Breast epithelium (tissue), 4 donors: ENCODE results near the gene ROCK2. TPM values are rescaled to one million over a fixed set of nuclear protein-coding genes. Genes with fewer than 3 reads are reported as not detected.

Source experiments
- DNase-seq, 2 donors: peaks; one replicate each; pipeline ENCODE4 v3.0.0-alpha.2; 2019; ENCODE audit warnings: low spot score in 2 of 2
- H3K27ac ChIP-seq, 2 donors: fragments of 200-600 bp; sonication (generic) in 1 of 2; one replicate each; pipeline ENCODE4 v1.5.1; 2016 to 2019; ENCODE audit warnings: mild to moderate bottlenecking in 1 of 2
- H3K27me3 ChIP-seq, 2 donors: fragments of 200-600 bp; sonication (generic) in 1 of 2; one replicate each; pipeline versions ENCODE4 v1.5.1 to v1.6.0; 2017 to 2019; ENCODE audit warnings: control low read depth in 1 of 2, mild to moderate bottlenecking in 1 of 2
- H3K36me3 ChIP-seq: fragments of 200-600 bp; one replicate; pipeline ENCODE4 v1.5.1; 2019
- H3K4me1 ChIP-seq, 2 donors: fragments of 200-600 bp; sonication (generic); one replicate each; pipeline ENCODE4 v1.5.1; 2016 to 2019; ENCODE audit warnings: control low read depth in 1 of 2
- H3K4me3 ChIP-seq, 3 donors: fragments of 200-600 bp; sonication (generic); 1 replicate in 2 of 3; 2 replicates in 1 of 3; pipeline ENCODE4 v1.5.1; 2016 to 2019; ENCODE audit warnings: mild to moderate bottlenecking in 3 of 3, moderate library complexity in 2 of 3
- H3K9me3 ChIP-seq, 2 donors: fragments of 200-600 bp; sonication (generic) in 1 of 2; one replicate each; pipeline ENCODE4 v1.5.1; 2016 to 2019; ENCODE audit warnings: control low read depth in 1 of 2
- CTCF ChIP-seq, 3 donors: fragments of 450-650 bp; IDR thresholded peaks; one replicate each; pipeline ENCODE4 v1.5.1; 2016 to 2017; ENCODE audit warnings: antibody characterized with exemption in 3 of 3, mild to moderate bottlenecking in 3 of 3, moderate library complexity in 3 of 3
- POLR2A ChIP-seq: fragments of 450-650 bp; IDR thresholded peaks from one replicate; pipeline ENCODE4 v1.6.1; 2016; ENCODE audit warnings: antibody characterized with exemption, mild to moderate bottlenecking, moderate library complexity
- POLR2AphosphoS5 ChIP-seq, 3 donors: sonication (generic); formaldehyde crosslinking; IDR thresholded peaks; one replicate each; pipeline ENCODE4 v1.6.1; 2017; ENCODE audit warnings: antibody characterized with exemption in 3 of 3
- intact Hi-C: fragments of 100-400 bp; cut with DNase I; formaldehyde crosslinking; loops from one replicate; pipeline ENCODE4 v1.15.1; 2023; ENCODE audit warnings: low total_unique reads
- total RNA-seq, 3 donors: library from RNA; depleted of rRNA; stranded (reverse); fragments of >200 nt; gene quantifications; one replicate each; pipeline ENCODE4 v1.1.0, GENCODE V29; 2016

ROCK2 gene
- total RNA-seq, 3 donors from 2014 or later: 87.1 to 181 (median 103) TPM

DNA sequence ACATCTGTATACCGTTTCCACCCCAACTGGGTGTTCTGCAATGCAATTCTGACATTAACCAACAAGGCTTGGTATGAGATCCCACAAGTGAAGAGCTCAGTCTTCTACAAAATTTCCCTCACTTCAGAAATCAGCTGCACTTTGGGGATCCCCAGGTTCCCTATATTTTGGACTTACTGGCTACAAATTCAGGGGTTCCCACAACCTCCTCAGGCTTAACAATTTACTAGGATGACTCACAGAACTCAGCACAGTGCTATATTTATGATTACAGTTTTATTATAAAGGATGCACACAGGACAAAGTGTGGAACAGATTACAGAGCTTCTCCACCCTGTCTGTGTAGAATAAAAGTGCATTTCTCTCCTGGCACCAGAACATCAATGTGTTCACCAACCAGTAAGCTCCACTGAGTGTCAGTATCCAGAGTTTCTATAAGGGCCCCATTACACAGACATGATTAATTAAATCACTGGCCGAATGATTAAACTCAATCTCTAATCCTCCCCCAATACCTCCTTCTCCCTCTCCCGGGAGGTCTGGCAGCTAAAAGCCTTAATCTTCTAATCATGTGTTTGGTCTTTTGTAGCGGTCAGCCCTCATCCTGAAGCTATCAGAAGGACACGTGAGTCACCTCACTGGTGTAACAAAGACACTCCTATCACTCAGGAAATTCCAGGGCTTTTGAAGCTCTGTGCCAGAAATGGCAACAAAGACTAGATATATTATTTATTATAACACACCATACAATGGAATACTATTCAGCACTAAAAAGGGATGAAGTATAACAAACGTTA, 104.6 kb downstream of the ROCK2 start:
- no peaks in the 10 kb centered on the region for H3K36me3 ChIP-seq
- no peaks in the 10 kb centered on the region for H3K4me1 ChIP-seq
- no peak overlapping the region for H3K4me3 ChIP-seq
- intact Hi-C loops: no loop called here
- TF ChIP-seq CTCF (IDR thresholded peaks at IDR 0.05): no peak
- TF ChIP-seq POLR2AphosphoS5 (IDR thresholded peaks at IDR 0.05): no peak
- DNase-seq: no peak
- no peaks in the 10 kb centered on the region for H3K9me3 ChIP-seq
- no peak overlapping the region for H3K27ac ChIP-seq
- H3K27me3 ChIP-seq: no peaks in the 10 kb centered on the region

DNA sequence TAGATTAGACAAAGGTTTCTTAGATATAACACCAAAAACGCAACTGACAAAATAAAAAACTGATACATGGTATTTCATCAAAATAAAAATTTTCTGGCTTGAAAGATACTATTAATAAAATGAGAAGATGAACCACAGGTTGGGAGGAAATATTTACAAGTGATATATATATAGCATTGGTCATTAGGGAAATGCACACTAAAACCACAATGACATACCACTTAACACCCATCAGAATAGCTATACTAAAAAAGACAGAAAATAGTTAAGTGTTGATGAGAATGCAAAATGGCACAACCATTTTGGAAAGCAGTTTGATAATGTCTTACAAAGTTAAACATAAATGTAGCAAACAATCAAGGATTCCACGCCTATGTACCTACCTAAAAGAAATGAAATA, 105.3 kb downstream of the ROCK2 start:
- no peaks in the 10 kb centered on the region for H3K9me3 ChIP-seq
- H3K4me3 ChIP-seq: no peak overlapping the region
- TF ChIP-seq CTCF (IDR thresholded peaks at IDR 0.05): no peak
- no peak for TF ChIP-seq POLR2AphosphoS5 (IDR thresholded peaks at IDR 0.05)
- no peak for TF ChIP-seq POLR2A
- no peaks in the 10 kb centered on the region for H3K4me1 ChIP-seq
- intact Hi-C loops: no loop called here
- no peaks in the 10 kb centered on the region for H3K36me3 ChIP-seq
- no peak overlapping the region for H3K27ac ChIP-seq
- DNase-seq: no peak
- no peaks in the 10 kb centered on the region for H3K27me3 ChIP-seq

GRCh38 chr2:11237122-11237521, 107.3 kb downstream of the ROCK2 start:
- Histone ChIP-seq H3K4me3 (no peak overlapping the region), H3K36me3 (no peaks in the 10 kb centered on the region), H3K27me3 (no peaks in the 10 kb centered on the region), H3K9me3 (no peaks in the 10 kb centered on the region), H3K27ac (no peak overlapping the region), H3K4me1 (no peaks in the 10 kb centered on the region)
- TF ChIP-seq POLR2A: no peak
- no peak for TF ChIP-seq CTCF (IDR thresholded peaks at IDR 0.05)
- TF ChIP-seq POLR2AphosphoS5 (IDR thresholded peaks at IDR 0.05): no peak
- no peak for DNase-seq
- intact Hi-C loops: no loop called here

- DNase-seq: no peak
- intact Hi-C loops: no loop called here
- Histone ChIP-seq H3K4me1 (no peaks in the 10 kb centered on the region), H3K36me3 (no peaks in the 10 kb centered on the region), H3K4me3 (no peak overlapping the region), H3K27me3 (no peaks in the 10 kb centered on the region), H3K9me3 (no peaks in the 10 kb centered on the region), H3K27ac (no peak overlapping the region)
- TF ChIP-seq POLR2A: no peak
- no peak for TF ChIP-seq CTCF (IDR thresholded peaks at IDR 0.05)
- no peak for TF ChIP-seq POLR2AphosphoS5 (IDR thresholded peaks at IDR 0.05)
These were observed 108.1 kb downstream of the ROCK2 start for GRCh38 chr2:11236335-11236734.

- intact Hi-C loops: no loop called here
- H3K4me1 ChIP-seq: no peaks in the 10 kb centered on the region
These were observed 108.9 kb downstream of the ROCK2 start for GRCh38 chr2:11235583-11235982.

More at GRCh38 chr2:11235583-11235982, 108.9 kb downstream of the ROCK2 start:
- no peak overlapping the region for H3K27ac ChIP-seq
- H3K36me3 ChIP-seq: no peaks in the 10 kb centered on the region
- no peak for TF ChIP-seq POLR2AphosphoS5 (IDR thresholded peaks at IDR 0.05)
- TF ChIP-seq POLR2A: no peak
- no peak for TF ChIP-seq CTCF (IDR thresholded peaks at IDR 0.05)
- DNase-seq: no peak
- H3K9me3 ChIP-seq: no peaks in the 10 kb centered on the region
- no peaks in the 10 kb centered on the region for H3K27me3 ChIP-seq
- H3K4me3 ChIP-seq: no peak overlapping the region
